GM10847 (cell line): ENCODE data around the gene ADCYAP1R1.

Experiments used
- POLR2A ChIP-seq: IDR thresholded peaks from 2 replicates; pipeline ENCODE4 v1.6.1; 2011; ENCODE audit not compliant: insufficient read length; ENCODE audit errors: extremely low read depth

The ADCYAP1R1 gene

DNA sequence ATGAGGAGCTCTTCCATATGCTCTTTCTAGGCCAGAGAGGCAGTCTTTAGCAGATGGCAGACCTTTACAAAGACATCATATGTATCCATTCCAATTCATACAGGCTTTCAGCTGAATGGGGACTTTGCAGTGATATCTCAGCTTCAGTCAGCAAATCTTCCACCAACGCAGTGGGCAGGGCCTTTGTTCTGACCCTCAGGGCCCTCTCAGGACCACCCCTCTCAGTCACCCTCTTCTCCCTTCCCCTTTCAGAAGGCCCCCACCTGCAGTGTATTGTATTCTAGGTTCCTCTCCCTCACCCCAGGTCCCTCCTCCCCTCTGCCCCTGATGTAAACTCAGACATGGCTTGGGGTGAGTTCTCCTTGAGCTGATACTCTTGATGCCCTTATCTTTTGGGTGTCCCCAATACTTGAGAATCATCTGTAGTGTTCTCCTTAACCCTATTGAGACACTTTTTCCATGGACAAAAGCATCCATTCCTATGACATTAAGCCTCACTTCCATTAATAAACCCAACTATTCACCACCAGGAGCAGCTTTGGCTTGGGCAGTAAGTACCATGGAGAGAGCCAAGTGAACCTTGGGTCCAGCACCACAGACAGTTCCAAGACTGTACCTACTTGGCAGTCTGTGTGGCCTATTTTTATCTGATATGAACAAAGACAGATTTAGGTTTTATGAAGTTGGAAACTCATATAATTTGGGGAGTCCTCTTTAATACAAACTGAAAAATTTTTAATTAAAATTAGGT lies 62.7 kb downstream of the ADCYAP1R1 start:
- TF ChIP-seq POLR2A, result no peak

DNA sequence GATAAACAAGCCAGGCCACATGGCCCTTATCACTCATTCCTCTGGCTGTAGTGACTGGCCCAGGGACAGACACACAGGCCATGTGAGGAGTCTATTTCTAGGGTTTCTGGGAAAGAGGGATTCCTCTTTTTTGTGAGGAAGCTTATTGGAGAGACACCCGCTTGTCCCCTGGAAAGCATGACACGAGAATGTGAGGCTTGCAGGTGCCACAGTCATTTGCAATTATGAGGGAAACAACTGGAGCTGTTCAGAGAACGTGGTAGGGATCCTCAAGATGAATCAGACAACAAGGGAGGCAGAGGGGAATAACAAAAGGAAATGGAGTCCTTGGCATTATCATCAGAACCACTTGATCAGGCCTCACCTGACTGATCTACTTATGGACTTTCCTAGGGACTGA lies 64.5 kb downstream of the ADCYAP1R1 start:
- TF ChIP-seq POLR2A, result no peak

DNA sequence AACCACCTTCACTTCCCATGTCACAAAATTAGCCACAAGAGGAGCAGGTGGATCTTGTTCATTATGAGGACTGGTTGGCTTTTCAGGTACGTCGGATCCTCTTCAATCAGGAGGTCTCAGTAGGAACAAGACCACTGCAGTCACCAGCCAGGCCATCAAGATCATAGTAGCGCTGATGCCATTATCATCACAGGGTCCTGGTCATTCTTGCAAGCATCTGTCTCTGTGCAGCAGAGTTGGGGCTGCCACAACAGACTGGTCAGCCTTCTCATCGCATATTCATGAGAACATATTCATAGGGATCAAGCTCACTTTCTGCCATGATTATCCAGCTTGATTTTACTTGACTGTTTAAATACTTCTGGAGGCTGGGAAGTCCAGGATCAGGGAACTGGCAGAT lies 67.1 kb downstream of the ADCYAP1R1 start:
- TF ChIP-seq POLR2A, result no peak

DNA sequence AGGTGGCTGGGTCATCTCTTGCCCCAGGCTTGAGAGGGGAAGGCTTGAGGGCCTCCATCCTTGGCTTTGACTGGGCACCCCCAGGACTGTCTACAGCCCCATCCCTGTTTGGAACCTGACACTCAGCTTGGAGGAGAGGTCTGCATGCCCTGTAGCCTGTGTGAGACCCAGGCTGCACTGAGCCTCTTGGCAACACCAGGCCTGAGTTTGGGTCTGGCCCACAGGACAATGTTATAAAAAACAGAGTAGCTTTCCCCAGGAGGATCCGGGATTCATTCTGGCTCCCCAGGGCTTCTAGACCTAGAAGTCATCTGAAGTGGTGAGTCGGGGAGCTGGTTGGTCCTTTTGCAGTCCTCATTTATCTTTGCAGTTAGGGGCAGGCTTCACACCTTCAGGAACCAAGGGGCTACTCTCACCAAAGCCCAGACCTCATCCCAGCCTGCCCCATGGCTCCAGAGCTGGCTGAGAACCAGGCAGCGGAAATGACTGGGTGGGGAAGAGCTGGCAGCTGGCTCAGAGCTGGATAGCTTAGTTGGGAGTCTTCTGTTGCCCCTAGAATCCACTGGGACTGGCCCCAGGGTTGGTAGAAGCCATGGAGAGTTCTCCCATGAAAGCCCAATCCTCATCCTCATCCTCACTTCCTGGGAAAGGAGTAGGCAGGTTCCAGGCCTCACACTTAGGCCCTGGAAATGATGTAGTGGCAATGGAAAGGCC lies 68.8 kb downstream of the ADCYAP1R1 start:
- no peak for TF ChIP-seq POLR2A

DNA sequence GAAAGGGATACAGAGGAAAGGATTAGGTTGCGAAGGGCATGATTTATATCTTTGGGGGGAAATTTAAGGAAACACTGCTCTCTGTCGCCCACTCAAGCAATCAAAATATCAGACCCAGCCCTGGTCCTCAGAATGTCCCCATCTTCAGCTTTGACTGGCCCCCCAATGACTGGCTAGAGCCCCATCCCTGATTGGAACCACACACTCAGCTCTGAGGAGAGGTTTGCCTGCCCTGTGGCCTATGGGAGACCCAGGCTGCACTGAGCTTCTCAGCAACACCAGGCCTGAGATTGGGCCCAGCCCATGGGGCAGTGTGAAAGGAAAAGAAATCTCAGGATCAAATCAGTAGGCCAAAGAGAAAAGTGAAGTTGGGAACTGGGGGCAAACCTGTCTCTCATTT lies 69.5 kb downstream of the ADCYAP1R1 start:
- TF ChIP-seq POLR2A, result no peak

DNA sequence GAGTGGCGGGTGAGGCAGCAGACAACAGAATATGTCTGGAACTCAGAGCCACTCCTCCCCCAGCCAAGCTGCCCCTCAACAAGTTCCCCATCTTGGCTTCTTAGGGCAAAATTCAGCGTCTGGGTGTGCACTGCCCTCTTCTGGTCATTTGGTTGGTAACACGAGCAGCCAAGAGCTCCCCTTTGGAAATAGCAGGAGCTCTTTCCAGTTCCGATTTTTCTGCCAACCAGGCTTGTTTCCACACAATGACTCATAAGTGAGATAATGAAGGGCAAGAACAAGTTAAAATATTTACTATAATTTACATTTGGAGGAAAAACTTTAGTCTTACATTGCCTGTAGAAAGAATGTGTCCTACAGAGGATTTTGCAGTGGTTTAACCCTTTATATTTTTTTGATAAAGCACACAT lies 70.5 kb downstream of the ADCYAP1R1 start:
- no peak for TF ChIP-seq POLR2A

DNA sequence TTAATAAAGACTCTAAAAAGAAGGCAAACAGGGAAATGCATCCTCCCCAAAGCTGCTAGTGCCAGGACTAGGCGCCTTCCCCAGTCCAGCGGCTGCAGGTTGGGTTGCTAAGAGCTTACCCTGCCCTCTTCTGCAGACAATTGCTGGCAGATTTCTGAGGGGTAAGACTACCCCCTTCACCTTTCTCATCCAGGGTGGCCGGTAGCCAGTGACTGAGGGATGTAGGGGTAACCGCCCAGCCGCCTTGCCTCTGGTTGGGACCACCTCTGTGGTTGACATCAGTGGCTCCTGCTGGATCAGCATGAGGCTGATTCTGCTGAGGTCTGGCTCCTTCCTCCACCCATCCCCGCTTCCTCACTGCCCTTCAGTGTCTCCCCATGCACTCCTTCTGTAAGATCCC lies 71.2 kb downstream of the ADCYAP1R1 start:
- no peak for TF ChIP-seq POLR2A

DNA sequence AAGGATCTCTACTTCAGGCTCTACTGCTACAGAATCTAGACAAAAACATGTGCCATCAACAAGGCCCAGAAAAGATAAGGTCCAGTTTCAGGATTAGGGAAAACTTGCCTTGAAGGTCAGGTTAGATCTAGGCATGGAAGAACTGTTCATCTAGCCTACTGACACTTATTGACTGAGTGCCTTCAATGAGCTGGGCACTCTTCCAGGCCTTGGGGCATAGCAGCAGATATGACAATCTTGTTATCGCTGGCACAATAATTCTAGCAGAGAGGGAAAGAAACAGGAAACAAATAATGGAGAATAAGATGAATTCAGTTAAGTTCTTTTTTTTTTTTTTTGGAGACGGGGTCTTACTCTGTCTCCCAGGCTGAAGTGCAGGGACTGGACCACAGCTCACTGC lies 71.6 kb downstream of the ADCYAP1R1 start:
- no peak for TF ChIP-seq POLR2A

DNA sequence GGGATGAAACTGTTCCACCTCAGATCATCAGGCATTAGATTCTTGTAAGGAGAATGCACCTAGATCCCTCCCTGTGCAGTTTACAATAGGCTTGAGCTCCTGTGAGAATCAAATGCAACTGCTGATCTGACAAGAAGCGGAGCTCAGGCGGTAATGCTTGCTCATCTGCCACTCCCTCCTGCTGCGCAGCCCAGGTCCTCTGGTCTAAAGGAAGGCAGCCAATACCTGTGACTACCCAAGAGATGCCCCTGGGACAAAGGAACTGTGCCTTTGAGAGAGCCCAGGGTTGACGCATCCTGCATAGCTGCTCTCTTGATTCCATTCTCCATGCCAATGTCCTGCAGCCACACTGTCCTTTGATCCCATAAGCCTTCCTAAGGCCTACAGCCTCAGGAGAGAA lies 73.1 kb downstream of the ADCYAP1R1 start:
- no peak for TF ChIP-seq POLR2A

DNA sequence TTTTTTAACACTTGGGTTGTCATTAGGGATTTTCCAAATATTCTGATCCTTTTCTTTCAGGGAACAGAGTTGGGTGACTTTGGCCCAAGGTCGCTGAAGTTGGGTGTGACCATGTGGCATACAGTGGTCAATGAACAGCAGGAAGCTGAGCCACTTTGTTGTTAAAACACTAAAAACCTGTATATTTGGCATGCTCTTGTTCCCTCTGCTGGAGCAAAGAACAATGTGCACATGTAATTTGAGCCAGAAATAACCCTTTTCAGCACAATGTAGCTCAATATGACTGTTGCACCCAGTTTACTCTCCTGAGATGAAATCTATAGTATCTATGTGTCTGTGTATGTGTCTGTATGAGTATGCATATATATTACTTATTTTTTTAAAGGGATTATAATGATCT lies 74.9 kb downstream of the ADCYAP1R1 start:
- no peak for TF ChIP-seq POLR2A

DNA sequence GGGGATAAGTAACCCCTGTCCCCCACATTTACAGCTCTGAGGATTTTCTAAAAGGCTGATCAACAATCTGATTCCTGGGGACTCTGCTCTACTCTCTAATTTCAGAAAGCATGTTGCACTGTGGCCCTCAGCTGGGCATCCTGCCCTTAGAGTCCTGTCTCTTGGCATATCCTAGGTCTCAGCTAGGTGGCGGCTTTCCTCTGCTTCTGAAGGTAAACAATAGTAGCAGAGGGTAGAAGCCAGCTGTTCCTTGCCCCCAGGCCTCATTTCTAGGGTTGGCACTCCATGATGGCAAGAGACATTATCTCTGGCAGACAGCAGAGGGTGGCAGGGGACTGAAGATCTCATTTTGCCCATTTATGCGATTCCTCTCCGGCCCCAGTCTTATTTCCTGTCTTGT lies 77.0 kb downstream of the ADCYAP1R1 start:
- TF ChIP-seq POLR2A, result no peak

DNA sequence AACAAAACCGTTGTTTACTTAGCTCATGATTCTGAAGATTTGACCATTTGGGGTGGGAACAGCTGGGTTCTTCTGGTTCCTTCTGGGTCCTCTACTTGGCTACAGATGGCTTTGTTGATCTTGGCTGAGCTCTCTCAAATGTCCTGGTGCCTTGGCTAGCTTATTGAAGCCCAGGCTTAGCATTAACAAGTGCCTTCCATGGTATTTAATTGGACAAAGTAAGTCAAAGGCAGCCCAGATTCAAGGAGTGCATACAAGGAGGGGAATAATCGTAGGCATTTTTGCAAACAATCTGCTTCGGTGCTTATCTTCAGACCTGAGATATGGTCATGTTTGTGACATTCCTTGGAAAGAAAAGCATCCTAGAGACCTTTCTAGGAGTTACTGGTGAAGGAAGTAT lies 81.4 kb downstream of the ADCYAP1R1 start:
- TF ChIP-seq POLR2A, result no peak

DNA sequence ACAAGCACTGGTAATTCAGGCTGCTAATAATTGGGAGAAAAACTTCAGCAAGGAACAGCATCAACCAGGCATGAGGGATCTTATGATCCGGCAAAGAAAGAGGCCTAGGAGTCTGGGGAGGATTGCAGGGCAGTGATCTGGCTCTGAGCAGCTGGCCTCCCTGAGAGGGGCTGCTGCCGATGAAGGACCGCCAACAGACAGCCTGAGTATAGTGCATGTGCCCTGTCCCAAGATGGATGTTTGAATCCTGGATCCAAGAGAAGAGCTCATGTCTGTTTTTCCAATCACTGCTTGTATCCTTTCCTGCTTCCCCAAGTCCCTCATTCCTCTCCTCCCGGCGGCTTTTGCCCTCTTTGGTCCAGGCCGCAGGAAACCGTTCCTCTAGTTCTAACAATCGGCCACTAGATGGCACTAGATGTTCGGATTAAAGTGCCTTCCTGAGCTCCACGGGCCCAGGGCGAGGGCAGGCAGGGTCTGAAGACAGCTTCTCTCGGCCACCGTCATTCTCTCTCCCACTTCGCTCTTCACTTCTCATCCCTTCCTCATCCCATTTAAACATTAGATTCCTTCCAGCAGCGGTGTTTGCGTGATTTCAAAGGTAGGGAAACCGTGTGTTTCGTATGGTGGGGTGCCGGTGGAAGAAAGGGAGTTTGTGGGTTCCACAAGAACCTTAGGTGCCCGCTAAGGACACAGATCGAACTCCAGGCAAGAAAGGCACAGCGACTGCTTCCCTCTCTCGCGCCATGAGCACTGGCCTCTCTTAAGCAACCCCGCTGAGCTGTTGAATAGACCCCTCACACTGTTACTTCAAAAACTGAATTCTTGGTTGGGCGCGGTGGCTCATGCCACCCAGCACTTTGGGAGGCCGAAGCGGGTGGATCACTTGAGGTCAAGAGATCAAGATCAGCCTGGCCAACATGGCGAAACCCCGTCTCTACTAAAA lies 82.4 kb downstream of the ADCYAP1R1 start:
- no peak for TF ChIP-seq POLR2A

DNA sequence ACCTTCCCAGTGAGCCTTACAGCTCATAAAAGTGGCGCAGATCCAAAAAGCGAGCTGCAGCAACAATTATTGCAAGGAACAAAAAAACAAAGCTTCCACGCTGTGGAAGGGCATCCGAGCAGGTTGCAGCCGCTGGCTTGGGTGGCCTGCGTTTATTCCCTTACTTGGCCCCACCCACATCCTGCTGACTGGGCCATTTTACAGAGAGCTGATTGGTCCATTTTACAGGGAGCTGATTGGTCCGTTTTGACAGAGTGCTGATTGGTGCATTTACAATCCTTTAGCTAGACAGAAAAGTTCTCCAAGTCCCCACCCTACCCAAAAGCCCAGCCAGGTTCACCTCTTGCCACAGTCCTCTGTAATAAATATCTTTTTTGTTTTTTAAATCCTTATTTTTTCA lies 85.1 kb downstream of the ADCYAP1R1 start:
- no peak for TF ChIP-seq POLR2A

DNA sequence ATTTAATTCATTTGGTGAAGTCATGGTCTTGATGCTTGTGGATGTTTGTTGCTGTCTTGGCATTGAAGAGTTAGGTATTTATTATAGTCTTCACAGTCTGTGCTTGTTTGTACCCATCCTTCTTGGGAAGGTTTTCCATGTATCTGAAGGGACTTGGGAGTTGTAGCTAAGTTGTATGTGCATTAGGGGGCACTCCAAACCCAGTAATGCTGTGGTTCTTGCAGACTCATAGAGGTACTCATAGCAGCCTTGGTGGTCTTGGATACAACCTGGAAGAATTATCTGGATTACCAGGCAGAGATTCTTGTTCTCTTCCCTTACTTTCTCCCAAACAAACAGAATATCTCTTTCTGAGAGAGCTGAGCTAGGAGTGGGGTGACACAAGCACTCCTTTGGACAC lies 93.2 kb downstream of the ADCYAP1R1 start:
- no peak for TF ChIP-seq POLR2A

DNA sequence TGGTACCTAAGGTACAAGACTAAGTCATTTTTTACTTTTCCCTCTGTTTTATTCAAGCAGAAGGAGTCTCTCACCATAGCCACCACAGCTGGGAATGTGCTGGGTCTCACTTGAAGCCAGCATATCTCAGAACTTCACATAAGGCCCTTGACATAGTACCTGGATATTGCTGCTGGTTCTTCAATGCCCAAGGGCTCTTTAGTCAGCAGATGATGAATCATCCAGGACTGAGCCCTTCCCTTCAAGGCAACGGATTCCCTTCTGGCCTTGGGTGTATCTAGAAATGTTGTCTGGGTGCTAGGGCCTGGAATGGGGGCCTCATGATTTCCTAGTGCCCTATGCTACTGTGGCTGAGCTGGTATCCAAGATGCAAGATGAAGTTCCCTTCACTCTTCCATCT lies 93.9 kb downstream of the ADCYAP1R1 start:
- no peak for TF ChIP-seq POLR2A
